ENCODE results near the gene HAPLN1.

- TF ChIP-seq POLR2A (IDR thresholded peaks at IDR 0.05) = no peak
- no peak for TF ChIP-seq CTCF (IDR thresholded peaks at IDR 0.05)
Observed at GRCh38 chr5:83590966-83591365, 129.7 kb downstream of the HAPLN1 start.
